ENCODE measurements around the gene CDKL1.
"Not testable (repeated sequence)": the region's sequence is repeated elsewhere in the genome, so short reads cannot be mapped to it uniquely, and the experiment has no call there.

Gene CDKL1

DNA sequence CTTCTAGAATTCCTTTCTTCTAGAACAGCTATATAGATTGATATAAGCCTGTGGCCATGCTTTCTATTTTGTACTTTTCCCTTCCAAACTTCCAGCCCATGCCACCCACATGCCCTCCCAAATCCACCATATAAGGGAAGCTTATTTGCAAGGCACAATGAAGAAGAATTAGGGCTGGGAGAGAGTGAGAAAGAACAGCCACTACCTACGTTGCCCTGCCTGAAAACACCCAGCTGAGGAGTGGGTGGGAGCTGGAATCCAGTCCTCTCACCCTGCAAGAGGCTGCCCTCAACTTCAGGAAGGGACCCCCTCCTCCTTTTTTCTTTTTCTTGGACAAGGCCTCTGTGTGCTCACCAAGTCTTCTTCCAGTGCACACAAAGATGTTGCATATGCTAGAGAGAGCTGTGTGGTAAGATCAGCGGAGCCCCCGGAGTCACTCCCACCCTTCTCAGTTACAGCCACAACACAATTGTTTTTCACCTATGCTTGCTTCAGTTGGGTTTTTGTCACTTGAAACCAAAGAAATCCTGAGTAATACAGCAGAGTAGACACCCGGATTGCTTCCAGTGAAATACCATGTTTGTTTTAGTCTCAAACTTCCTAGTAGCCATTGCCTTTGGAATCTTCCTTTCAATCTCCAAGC lies 38.8 kb downstream of the CDKL1 start:
- no peak for DNase-seq (ENCODE audit: low read depth in 3 of 3)

GRCh38 chr14:50357124-50357523 lies 39.6 kb downstream of the CDKL1 start:
- no peak for DNase-seq (ENCODE audit: low read depth in 3 of 3)

- not testable (repeated sequence) for DNase-seq (ENCODE audit: low read depth in 3 of 3)
Observed at GRCh38 chr14:50356283-50356682, 40.4 kb downstream of the CDKL1 start.

GRCh38 chr14:50355692-50356091 lies 41.0 kb downstream of the CDKL1 start:
- no peak for DNase-seq (ENCODE audit: low read depth in 3 of 3)

- no peak for DNase-seq (ENCODE audit: low read depth in 3 of 3)
Observed at GRCh38 chr14:50354527-50354926, 42.2 kb downstream of the CDKL1 start.

DNA sequence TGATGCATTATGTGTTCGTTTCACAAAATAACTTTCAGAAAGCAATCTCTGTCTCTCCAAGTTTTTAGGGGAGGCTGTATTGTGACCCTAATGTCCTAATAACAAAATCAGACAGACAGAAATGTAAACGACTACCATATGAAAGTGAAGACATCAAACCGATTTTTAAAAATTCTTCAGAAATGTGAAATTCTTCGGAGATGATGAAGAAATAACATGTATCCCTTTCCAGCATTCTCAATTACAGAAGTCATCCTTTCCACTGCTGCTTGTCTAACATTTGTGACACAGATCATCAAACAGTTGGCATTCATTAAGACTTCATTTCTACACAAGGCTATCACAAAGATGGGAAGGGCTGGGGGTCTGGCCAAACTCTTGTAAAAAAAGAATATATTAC lies 43.6 kb downstream of the CDKL1 start:
- DNase-seq (ENCODE audit: low read depth in 3 of 3): no peak

- no peak for DNase-seq (ENCODE audit: low read depth in 3 of 3)
Observed at GRCh38 chr14:50352584-50352983, 44.1 kb downstream of the CDKL1 start.

- DNase-seq (ENCODE audit: low read depth in 3 of 3): no peak
Observed at GRCh38 chr14:50350975-50351374, 45.7 kb downstream of the CDKL1 start.

DNA sequence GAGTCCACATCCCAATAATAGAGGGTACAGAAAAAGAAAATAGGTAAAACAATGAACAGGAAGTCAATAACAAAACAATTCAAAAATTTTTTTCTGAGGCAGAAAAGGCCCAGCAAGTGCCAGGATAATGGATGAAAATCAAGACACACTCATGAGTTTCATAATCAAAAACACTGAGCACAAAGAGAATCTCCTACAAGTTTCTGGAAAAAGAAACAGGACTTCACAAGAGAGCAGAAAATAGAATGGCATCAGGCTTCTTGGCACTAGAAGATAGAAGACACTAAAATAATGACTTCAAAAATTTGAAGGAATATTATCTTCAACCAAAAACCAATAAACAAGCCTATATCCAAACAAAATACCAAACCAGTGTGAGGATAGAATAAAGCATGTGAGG lies 47.7 kb downstream of the CDKL1 start:
- DNase-seq (ENCODE audit: low read depth in 3 of 3): no peak

DNA sequence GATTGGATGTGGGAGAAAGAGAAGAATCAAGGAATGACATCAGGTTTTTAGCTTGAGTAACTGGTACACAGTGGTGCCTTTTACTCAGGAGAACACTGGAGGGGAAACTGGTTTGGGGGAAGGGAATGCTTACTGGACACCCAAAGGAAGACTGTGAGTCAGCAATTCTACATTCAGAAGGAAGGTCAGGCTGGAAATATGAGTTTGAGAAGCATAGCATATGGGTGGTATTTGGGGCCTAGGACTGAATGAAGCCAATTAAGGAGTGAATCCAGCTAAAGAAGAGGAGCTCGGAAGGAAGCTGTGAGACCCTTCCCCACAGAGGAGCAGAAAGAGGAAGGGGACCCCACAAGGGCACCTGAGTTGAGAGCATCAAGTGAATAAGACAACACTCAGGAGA lies 49.2 kb downstream of the CDKL1 start:
- no peak for DNase-seq (ENCODE audit: low read depth in 3 of 3)

DNA sequence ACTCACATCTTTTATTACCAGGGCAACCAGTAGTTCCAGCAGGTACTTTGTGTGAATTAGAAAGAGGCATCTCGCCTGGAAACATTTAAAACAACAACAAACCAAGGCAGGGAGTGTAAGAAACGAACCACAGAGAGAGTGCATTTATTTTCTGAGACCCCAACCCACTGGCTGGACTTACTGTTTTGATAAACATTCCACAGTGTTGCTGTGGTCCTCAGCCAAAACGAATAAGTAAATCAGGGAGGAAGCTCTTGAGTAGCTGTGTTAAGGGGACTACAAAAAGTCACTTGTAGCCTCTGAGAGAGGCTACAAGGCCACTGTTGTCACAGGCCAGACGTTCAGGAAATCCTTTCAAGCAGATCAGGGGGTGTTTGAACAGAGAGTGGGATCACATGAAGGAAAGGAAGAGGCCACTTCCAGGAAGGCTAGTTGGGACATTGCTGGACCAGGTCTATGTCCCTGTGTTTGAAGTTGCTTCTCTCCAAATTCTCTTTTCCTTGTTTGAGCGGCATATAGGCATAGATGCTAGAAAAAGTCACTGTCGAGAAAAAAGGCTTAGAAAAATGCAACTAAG lies 50.7 kb downstream of the CDKL1 start:
- no peak for DNase-seq (ENCODE audit: low read depth in 3 of 3)

DNA sequence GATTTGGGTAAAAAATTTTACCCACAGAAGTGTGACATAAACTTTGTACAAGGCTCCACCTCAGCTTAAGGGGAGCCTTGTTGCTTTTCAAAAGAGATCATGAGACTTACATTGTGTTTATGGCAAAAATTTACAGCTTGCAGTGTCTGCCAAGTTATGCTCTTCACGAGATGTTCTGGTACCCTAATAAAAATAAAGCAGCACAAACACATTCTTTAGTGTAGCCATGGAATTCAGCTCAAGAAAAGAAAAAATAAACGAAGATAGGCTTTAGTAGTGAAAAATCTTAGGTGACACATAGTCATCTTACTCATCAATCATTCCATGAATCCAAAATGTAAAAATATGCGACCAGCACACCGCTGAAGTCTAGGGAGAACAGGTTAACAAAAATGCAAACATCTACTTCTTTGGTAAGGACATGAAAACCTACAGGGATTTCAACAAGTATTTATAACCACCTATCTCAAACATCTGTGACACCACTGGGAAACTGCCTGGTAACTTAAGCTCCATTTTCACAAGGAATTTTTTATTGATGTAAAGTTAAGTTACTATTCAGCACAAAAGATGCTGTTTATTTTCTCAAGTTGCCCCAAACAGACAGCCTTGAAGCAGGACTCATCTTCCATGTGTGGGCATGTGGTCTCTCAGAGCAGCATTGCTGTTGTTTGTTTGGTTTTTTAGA lies 51.7 kb downstream of the CDKL1 start:
- DNase-seq (ENCODE audit: low read depth in 3 of 3): no peak

DNA sequence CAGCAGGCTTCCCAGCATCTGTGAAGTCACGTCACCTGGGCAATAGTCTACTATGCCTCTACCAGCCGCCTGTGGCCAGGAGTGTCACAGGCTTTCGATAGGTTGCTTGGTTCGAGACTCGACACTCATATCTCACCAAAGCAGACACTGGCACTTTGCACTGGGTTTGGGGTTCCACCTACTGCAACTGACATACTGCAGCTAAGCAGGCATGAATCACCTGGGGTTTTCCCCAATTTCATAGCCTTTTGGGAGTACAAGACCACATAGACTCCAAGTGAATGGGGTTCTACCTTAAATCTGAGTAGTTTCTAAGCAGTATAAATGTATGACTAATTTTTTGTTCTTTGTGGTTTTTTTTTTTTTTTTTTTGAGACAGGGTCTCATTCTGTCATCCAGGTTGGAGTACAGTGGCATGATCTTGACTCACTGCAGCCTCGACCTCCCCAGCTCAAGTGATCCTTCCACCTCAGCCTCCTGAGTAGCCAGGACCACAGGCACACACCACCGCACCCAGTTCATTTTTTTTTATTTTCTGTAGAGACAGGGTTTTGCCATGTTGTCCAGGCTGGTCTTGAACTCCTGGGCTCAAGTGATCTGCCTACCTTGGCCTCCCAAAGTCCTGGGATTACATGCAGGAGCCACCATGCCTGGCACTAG lies 52.4 kb downstream of the CDKL1 start:
- peak; percentile 65 to 81 (median 72) for DNase-seq (ENCODE audit: low read depth in 3 of 3)

GRCh38 chr14:50343434-50343833 lies 53.2 kb downstream of the CDKL1 start:
- no peak for DNase-seq (ENCODE audit: low read depth in 3 of 3)

- DNase-seq (ENCODE audit: low read depth in 3 of 3): peak in 1 of 3 donors; percentile 23
Observed at GRCh38 chr14:50342221-50343078, 54.2 kb downstream of the CDKL1 start.

GRCh38 chr14:50340963-50341362 lies 55.7 kb downstream of the CDKL1 start:
- DNase-seq (ENCODE audit: low read depth in 3 of 3): no peak

- DNase-seq (ENCODE audit: low read depth in 3 of 3): no peak
Observed at GRCh38 chr14:50340045-50340444, 56.6 kb downstream of the CDKL1 start.

GRCh38 chr14:50339178-50339804 lies 57.4 kb downstream of the CDKL1 start:
- DNase-seq (ENCODE audit: low read depth in 3 of 3): no peak

GRCh38 chr14:50338587-50338986 lies 58.1 kb downstream of the CDKL1 start:
- DNase-seq (ENCODE audit: low read depth in 3 of 3): no peak

- DNase-seq (ENCODE audit: low read depth in 3 of 3): no peak
Observed at GRCh38 chr14:50335989-50336824, 60.5 kb downstream of the CDKL1 start.
